Activated naive CD4-positive, alpha-beta T cell (primary cell): Measurements from ENCODE around the gene SUSD2.
"Not testable (repeated sequence)": the region's sequence is repeated elsewhere in the genome, so short reads cannot be mapped to it uniquely, and the experiment has no call there.

Source experiments
- DNase-seq, 4 experiments: peaks; one replicate each; lab custom pipeline; 2025; lab: John Stamatoyannopoulos, UW

Gene SUSD2

DNA sequence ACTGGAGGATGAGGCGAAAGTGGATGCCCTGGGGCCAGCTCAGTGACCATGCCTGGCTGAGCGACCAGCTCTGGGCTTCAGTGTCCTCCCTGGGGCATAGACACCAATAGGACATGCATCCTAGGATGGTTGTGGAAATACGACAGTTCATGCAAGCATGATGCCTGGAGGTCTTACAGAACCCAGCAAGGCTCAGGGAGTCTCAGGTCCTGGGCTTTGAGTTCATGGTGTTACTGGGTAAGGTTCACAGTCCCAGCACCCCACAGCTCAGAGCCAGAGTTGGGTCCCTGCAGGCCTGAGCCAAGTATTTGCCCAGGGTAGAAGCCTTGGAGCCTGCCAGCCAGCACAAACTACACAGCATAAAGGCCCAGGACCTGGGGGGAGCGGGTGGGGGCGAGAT lies 4.2 kb upstream of the SUSD2 start:
- no peak for DNase-seq

DNA sequence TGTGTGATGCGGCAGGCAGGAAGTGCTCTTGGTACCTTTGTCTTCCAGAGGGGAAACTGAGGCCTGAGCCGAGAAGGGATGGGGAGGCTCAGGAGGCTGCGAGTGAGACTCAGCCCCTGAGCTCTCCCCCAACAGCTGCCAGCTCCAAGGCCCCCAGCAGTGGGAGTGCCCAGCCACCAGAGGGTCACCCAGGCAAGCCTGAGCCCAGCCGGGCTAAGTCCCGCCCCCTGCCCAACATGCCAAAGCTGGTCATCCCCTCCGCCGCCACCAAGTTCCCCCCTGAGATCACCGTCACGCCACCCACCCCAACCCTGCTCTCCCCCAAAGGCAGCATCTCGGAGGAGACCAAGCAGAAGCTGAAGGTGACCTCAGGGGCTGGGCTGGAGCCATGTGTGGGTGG lies 3.8 kb upstream of the SUSD2 start:
- no peak for DNase-seq

DNA sequence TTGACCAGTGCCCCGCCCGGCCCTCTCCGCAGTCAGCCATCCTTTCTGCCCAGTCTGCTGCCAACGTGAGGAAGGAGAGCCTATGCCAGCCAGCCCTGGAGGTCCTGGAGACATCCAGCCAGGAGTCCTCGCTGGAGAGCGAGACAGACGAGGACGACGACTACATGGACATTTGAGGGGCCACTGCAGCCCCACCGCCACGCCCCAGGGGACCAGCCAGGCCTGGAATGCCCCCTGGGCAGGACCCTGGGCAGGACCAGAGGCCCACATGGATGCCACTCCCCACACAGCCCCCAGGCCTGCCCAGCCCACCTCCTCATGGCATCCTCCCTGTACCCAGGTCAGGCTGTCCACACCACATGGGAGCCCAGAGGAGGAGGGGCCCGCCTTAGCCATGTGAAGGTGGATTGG lies 3.3 kb upstream of the SUSD2 start:
- no peak for DNase-seq

DNA sequence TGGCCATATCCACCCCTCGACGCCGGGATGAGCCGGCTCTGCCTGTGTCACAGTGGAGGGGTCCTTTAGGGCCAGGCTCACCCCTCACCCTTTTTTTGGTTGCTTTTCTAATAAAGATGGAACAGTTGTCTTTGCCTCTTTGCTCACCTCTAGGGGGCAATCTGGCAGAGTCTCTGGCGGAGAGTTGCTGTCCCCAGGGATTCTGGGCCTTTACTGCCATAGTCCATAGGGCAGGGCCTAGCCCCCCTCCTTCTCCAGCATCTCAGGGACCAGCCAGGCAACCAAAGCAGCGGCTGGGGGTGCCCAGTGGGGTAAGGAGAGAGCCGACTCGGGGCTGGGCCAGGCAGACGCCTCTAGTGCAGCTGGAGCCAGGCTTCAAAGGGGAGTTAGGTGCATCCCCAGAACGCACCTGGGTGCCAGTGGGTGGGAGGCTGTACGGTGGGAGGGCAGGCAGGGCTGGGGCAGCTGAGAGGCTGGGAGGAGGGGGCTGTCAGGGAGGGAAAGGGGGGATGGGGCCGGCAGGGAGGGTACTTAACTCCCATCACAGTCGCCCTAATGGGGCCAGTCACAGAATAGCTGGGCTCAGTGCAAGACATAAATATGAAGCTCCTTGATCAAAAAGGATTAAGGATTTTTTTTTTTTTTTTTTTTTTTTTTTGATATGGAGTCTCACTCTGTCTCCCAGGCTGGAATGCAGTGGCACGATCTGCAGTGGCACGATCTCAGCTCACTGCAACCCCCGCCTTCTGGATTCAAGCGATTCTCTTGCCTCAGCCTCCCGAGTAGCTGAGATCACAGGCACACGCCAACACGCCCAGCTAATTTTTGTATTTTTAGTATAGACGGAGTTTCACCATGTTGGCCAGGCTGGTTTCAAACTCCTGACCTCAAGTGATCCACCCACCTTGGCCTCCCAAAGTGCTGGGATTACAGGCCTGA lies 2.5 kb upstream of the SUSD2 start:
- DNase-seq: no peak

DNA sequence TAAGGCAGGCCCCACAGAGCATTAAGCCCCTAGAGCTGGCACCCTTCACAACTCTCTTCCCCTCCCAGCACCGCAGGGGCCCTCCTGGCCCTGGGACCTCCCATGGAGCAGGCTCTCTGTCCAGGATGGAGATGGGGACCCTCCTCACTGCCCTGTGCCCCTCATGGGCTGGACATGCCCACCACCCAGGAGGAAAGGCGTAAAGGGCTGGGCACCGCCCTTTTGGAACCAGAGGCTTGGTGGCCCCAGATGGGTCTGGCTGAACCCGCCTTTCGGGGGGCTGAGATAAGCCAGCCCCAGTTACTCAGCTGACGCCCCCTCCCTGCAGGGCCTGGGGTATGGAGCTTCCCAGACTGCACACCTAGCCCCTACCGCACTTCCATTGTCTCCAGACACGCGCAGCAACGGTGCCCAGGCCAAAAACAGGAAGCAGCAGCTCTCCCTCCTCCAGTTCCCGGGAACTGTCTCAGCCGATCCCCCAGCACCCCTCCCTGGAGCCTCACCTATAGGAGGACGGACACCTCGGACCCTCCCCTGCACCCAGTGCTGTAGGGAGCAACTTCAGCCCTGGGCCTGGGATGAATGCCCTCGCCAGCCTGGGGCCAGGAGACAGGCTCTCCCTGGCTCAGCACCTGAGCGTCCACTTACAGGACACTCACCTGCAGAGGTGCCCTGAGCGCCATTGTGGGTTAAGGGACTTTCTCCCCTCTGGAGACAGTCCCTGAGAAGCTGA lies 1.6 kb upstream of the SUSD2 start:
- DNase-seq: no peak

DNA sequence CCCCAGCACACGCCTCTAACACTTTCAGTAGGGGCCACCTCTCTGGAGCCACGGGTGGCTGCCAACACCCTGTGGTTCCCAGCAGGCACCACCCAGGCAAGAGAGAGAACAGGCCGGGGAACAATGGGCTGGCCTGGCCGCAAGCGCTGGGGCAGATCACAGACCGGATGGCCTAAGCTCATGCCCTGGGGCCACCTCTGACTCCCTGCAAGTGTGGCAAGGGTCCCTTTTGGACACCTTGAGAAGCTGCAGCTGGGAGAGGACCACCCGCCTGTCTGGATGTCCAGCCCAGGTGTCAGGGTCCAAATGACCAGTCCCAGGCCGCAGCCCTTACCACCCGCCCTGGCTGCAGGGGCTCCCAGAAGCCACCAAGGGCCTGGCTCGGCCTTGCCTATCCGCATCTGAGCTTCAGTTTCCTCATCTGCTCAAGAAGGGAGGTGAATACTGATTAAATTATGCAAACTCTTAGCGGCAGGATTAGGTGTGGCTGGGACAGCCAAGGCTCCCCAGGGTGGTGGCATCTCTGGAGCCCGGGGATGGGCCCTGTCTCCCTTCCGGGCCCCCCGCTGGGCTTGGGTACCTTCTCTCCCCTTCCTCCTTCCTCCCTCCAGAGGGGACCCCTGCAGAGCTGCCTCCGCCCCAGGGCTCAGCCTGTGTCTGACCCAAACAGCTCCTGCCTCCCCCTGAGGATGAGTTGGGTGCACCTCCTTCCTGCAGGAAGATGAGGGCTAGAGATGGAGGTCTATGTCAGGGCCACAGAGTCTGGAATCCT lies 785 bp upstream of the SUSD2 start:
- no peak for DNase-seq

DNA sequence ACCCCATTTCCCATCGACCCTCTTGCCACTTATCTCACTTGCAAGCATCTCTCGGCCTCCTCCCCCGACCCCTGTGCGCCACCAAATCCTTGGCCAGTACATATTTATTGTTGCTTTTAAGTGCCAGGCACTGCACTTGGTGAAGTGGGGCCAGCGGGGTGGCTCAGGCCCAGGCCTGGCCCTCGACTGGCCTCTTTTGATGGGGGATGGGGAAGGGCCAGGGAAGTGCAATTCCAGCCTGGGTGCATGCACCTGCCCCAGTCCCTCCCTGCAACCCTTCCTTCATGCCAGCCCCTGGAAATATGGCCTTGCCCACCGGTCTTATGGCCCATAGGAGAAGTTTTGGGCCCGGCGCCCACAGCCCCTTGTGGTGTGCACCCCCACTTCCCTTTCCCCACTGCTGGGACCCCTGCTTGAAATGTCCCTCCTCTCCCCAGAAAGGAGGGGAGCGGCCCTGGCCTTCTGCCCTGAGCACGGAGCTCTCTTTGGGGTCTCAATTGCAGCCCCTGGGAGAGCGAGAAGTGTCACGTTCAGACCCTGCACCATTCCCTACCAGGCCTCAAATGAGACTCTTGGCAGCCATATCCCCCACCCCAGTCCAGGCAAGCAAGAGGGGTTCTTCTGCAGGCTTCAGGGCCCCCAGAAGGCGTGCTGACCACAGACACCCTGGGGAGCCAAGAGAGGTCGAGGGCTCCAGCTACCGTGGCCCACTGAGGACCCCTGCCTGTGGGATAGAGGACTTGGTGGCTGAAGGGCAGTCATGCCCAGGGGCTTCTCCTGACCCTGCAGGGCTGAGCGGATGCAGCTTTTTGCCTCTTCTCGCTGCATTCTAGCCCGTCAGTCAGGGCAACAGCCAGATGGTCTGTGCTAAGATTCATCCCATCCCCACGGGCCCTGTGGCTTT lies 961 bp downstream of the SUSD2 start:
- DNase-seq: no peak

DNA sequence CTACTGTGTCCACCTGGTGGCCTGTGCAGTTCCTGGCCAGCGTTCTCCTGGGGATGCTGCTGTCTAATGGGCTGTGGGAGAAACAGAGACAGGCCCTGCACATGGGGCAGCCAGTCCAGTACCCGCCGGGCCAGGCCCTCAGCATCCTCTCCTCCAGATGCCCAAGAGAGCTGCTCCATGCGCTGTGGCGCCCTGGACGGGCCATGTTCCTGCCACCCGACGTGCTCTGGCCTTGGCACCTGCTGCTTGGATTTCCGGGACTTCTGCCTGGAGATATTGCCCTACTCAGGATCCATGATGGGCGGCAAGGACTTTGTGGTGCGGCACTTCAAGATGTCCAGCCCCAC lies 1.6 kb downstream of the SUSD2 start:
- DNase-seq: not testable (repeated sequence)

DNA sequence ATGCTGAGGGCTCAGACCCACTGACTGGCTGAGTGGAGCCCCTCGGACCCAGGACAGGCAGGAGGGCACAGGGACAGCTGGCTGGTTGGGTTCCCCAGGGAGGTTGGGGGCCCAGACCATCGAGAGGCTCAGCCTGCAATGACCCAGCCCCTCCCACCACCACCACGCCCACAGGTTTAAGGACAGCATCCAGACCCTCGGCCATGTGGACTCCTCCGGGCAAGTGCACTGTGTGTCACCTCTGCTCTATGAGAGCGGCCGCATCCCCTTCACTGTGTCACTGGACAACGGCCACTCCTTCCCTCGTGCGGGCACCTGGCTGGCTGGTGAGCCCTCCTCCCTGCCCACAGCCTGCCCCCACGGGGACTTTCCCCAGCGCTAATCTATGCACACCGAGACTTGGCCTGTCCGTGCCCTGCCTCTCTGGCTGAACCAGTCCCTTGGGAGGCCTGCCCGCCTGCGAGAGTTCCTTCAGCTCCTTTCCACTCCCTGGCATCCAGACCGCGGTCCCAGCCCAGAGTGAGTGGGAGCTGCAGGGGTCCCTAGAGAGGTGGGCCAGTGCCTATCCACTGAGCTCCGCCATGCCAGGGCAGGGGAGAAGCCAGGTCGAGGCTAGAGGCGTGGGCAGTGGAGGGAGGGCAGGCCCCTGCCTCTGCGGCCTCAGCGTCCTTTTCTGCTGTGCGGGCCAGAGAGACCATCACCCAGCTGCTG lies 2.2 kb downstream of the SUSD2 start:
- no peak for DNase-seq

DNA sequence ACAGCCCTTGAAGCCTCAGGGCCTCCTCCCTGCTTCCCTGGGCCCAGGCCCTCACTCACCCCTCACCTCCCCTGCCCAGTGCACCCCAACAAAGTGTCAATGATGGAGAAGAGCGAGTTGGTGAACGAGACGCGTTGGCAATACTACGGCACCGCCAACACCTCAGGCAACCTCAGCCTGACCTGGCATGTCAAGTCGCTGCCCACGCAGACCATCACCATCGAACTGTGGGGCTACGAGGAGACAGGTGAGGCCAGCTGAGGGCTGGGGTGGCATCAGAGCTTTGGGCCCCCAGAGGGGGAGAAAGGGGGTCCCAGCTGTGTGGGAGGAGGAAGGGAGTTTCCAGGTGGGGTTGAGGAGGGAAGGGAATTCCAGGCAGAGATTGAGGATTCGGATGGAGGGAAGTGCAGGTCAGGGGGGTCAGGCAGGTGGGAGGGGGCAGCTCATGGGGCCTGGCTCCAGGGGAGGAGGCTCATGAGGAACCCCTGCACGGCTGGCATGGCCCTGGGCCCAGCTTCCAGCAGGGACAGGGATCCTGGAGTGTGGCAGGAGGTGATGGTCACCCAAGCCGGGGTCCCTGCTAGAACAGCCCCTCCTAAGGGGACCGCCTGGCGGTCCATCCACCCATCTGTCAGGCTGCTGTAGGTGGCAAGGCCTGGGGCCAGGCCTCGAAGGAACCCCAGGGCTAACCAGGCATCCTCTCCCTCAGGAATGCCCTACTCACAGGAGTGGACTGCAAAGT lies 2.9 kb downstream of the SUSD2 start:
- DNase-seq: no peak

DNA sequence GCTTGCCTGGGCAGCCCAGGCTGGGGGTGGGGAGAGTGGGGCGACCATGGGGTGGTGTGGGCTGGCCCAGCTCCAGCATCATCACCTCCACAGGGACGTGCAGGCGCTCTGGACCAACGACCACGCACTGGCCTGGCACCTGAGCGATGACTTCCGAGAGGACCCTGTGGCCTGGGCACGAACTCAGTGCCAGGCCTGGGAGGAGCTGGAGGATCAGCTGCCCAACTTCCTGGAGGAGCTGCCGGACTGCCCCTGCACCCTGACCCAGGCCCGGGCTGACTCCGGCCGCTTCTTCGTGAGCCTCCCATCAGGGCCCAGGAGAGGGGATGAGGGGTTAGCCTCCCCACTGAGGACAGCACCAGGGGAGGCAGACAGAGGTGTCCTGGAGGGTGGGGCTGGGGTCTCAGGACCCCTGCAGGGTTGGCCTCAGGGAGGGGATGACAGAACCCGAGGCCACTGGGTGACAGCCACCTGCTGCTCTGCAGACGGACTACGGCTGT lies 3.8 kb downstream of the SUSD2 start:
- no peak for DNase-seq

DNA sequence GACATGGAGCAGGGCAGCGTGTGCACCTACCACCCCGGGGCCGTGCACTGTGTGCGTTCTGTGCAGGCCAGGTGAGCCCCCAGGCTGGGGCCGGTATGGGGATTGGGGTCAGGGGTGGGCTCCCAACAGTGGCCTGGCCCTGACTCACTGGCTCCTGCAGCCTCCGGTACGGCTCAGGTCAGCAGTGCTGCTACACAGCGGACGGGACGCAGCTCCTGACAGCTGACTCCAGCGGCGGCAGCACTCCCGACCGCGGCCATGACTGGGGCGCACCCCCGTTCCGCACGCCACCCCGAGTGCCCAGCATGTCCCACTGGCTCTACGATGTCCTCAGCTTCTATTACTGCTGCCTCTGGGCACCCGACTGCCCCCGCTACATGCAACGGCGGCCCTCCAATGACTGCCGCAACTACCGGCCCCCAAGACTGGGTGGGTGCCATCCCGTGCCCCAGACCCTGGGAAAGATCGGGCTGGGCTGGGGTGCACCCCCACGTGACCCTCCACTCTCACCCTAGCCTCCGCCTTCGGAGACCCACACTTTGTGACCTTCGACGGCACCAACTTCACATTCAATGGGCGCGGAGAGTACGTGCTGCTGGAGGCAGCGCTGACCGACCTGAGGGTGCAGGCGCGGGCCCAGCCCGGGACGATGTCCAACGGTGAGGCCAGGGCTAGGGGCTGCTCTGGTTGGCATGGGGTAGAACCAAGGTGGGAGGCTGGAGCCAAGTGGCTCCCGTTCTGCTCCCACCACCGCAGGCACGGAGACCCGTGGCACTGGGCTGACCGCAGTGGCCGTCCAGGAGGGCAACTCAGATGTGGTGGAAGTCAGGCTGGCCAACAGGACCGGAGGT lies 4.4 kb downstream of the SUSD2 start:
- DNase-seq: no peak

DNA sequence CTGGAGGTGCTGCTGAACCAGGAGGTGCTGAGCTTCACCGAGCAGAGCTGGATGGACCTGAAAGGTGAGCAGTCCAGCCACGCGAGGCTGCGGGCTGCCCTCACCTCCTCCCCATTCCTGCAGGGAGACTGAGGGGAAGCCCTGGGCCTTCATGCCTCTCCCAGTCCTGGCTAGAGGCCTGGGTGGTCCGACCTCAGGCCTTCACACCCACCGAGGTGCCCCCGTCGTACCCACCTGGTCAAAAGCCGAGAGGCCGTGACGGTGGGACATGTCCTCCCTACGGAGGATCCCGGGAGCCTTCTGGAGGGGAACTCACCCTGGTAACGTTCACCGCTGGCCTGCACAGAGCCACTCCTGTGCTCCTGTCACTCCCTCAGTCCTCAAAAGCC lies 5.1 kb downstream of the SUSD2 start:
- no peak for DNase-seq

DNA sequence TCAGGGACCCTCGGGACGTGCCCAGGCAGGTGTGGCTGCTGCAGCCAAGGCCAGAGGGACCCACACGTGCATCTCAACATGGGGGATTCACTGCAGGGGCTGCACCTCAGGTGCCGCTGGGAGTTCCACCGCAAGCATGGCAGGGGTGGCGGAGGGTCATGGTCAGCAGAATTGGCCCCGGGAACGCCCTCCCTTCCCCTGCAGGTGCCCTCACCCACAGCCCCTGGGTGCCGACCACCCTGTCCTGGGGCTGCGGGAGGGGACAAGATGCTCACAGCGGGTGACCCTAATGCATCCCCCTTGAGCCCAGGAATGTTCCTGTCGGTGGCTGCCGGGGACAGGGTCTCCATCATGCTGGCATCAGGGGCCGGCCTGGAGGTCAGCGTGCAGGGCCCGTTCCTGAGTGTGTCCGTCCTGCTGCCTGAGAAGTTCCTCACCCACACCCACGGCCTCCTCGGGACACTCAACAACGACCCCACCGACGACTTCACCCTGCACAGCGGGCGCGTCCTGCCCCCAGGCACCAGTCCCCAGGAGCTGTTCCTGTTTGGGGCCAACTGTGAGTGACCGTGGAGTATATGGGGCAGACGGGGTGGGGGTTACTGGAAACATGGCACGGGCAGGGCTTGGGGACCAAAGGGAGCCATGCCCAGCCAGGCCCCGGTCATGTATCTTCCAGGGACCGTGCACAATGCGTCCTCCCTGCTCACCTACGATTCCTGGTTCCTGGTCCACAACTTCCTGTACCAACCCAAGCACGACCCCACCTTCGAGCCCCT lies 5.8 kb downstream of the SUSD2 start:
- no peak for DNase-seq

DNA sequence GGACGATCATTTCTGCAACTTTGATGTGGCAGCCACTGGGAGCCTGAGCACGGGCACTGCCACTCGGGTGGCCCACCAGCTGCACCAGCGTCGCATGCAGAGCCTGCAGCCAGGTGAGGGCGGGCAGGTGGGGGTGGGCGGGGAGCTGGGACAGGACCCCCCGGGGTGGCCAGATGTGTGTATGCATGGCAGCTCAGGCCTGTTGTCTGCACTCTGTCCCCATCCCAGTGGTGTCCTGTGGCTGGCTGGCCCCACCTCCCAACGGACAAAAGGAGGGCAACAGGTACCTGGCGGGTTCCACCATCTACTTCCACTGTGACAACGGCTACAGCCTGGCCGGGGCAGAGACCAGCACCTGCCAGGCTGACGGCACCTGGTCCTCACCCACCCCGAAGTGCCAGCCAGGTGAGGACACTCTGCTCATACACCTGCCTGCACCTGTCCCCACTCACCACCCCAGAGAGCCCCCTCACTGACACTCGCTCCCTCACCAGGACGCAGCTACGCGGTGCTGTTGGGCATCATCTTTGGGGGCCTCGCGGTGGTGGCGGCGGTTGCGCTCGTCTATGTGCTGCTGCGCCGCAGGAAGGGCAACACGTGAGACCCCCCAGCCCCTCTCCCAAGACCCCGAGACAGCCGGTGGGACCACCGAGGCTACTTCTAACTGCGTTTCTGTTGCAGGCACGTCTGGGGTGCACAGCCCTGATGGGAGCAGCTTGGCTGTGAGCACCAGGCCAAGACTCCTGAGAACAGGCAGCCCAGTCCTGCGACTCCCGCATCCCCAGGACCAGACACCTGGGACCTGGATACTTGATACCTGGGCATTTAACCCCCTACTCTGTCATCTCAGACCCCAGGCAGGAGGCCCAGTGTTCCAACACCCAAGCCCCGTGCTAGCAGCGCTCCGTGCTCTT lies 6.7 kb downstream of the SUSD2 start:
- no peak for DNase-seq

DNA sequence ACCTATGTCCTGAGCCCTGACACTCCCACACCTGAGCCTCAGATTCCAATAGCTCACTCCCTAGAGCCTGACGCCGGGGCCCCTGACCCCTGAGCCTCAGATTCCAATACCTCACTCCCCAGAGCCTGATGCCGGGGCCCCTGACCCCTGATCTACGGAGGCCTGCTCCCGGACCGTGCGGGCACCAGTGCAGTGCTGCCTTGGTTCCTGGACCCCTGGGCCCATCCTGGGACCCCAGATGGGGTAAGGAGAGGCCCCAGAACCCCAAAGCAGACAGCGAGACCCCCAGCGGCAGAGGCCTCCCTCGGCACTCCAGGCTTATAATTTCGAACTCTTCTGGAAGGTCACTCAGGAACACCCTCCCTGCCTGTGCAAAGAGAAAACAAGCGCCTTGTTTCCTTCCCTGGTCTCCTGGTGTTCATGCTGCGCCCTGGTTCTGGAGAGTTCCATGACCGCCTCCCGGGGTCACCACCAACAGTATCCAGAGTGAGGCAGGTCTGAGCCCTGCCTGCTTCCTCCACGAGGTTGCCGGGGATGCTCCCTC lies 7.5 kb downstream of the SUSD2 start:
- no peak for DNase-seq
